ENCODE data around the gene MSH3. TPM values are rescaled to one million over a fixed set of nuclear protein-coding genes. Genes with fewer than 3 reads are reported as not detected.

MSH3 gene
- total and polyA plus RNA-seq, 2 of the 8 experiments (the other 6 are each of a cell fraction or from before 2014, with no cell fraction given) = 3.6 to 22.6 TPM

DNA sequence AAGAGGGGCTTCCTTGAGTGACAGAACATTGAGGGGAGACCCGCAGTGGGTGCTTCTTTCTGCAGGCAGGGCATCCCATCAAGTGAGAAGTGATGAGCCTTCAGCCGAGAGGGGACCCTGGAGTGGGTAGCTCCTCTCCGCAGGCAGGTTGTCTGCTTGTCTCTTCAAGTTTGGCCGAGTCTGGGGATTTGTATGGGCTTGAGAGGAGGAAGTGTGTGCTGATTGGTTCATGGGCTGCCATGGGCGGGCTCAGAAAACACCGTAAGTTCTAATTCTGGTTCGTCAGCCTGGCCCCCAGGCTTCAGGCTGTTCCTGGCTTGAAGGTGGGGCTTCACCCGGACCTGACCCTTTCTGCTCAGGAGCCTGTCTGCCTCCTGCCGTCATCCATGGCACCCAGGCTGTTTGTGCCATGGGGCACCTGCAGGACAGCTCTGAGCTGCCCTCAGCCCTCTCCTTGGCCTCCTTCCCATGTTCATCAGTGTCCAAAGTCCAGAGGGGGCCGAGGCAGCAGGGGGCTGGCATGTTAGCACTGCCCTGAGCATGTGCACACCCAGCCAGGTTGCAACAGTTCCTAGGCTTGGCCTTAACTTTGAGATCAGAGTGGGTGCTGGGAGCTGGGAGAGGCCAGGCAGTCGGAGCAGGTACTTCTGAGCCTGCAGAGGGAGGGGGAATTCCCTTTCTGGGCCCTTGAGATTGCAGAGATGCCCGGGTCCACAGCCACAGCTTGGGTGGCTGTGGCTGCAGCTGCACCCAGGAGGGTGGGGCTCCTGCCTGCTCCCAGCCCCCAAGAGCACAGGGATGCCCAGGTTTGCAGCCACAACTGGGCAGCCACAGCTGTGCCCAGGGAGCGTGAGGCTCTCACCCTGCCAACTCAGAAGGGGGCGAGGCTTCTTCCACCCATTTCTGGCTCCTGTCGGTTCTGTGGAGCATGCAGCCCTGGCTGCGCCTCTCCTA, 13.8 kb downstream of the MSH3 start:
- Histone ChIP-seq H3K4me3 (ENCODE audit: extremely low read depth in 1 of 4, insufficient read depth in 2 of 4, low read depth in 3 of 4, low read length in 4 of 4) (no peak overlapping the region), H3K4me2 (ENCODE audit: insufficient read depth in 1 of 2, low read depth in 2 of 2, low read length in 2 of 2) (no peak overlapping the region), H3K18ac (ENCODE audit: extremely low read depth, low read length) (no peak overlapping the region), H4K5ac (ENCODE audit: insufficient read length, low read depth, low read length) (no peak overlapping the region), H3K79me2 (ENCODE audit: control insufficient read depth in 1 of 2, insufficient read depth in 2 of 2, low read length in 2 of 2) (peaks cover 0 to 5% of the 10 kb centered on the region in 2 experiments; a peak in 1 of 4 replicates), H2BK20ac (ENCODE audit: low read length) (no peak overlapping the region), H3K79me1 (ENCODE audit: low read depth, low read length) (peaks cover 2% of the 10 kb centered on the region; the same call in 1 of the 2 replicates), H3K9me3 (ENCODE audit: insufficient read depth in 2 of 2, low read depth in 1 of 2, low read length in 1 of 2) (0 out of 4 replicates have a peak, but pooled peaks cover 0 to under 1% of the 10 kb centered on the region in 2 experiments), H3K27ac (ENCODE audit: low read depth, low read length) (no peak overlapping the region), H2AFZ (ENCODE audit: low read length) (no peak overlapping the region), H3K27me3 (replicated peaks in 1 of 4; ENCODE audit: control insufficient read depth in 3 of 4, extremely low read depth in 1 of 4, insufficient read depth in 3 of 4, low read length in 3 of 4) (no peaks in the 10 kb centered on the region), H2BK12ac (ENCODE audit: low read depth, low read length) (no peak overlapping the region), H2AK5ac (ENCODE audit: low read depth, low read length) (no peak overlapping the region), H2BK5ac (ENCODE audit: low read depth, low read length) (no peak overlapping the region), H2BK120ac (replicated peaks; ENCODE audit: low read depth, low read length) (no peak overlapping the region), H3K9ac (replicated peaks in 1 of 4; ENCODE audit: extremely low read depth in 1 of 4, low read depth in 3 of 4, low read length in 3 of 4) (no peak overlapping the region), H3K4ac (replicated peaks; ENCODE audit: insufficient read length, low read depth, low read length) (no peak overlapping the region), H3K23ac (ENCODE audit: insufficient read length) (no peak overlapping the region), H2BK15ac (ENCODE audit: low read length) (no peak overlapping the region), H4K91ac (replicated peaks; ENCODE audit: insufficient read length, low read length) (no peak overlapping the region), H4K8ac (ENCODE audit: extremely low read depth, insufficient read depth, low read length) (no peak overlapping the region), H3K14ac (ENCODE audit: insufficient read length) (no peak overlapping the region), H3K36me3 (ENCODE audit: control insufficient read depth in 2 of 4, insufficient read depth in 4 of 4, low read length in 3 of 4) (peaks cover 2 to 36% (median 15%) of the 10 kb centered on the region in 4 experiments; a peak in 7 of 8 replicates), H3K4me1 (replicated peaks in 1 of 4; ENCODE audit: control insufficient read depth in 3 of 4, insufficient read depth in 4 of 4, low read length in 3 of 4) (no peaks in the 10 kb centered on the region; a peak in 1 of 7 replicates), H3K23me2 (ENCODE audit: low read depth, low read length) (no peaks in the 10 kb centered on the region), H4K20me1 (replicated peaks in 1 of 2; ENCODE audit: control insufficient read depth in 1 of 2, insufficient read depth in 2 of 2, low read length in 2 of 2) (no peaks in the 10 kb centered on the region), H3K56ac (replicated peaks; ENCODE audit: insufficient read length, low read depth, low read length) (no peak overlapping the region)
- ChIA-PET POLR2A (ENCODE audit: partially characterized antibody) (interaction anchor here (0.6 to 3.0 kb wide), 5 partner anchors 14 to 1547 kb away, joined by 3 to 13 read pairs (median 3); partner anchors contain the start of genes DHFR and MSH3), CTCF (ENCODE audit: partially characterized antibody) (interaction anchor here (1.2 to 6.1 kb wide), 5 partner anchors 9 to 790 kb away, joined by 3 to 28 read pairs (median 4); partner anchors contain the start of genes DHFR and MSH3)
- FAIRE-seq (no peak), DNase-seq (ENCODE audit: low read depth in 1 of 2, low spot score in 2 of 2) (no peak)
- WGBS, 2 experiments (ENCODE audit: extremely low coverage in 1 of 2, insufficient coverage in 1 of 2, insufficient read length in 1 of 2, insufficient replicate concordance in 2 of 2, low coverage in 1 of 2, low lambda C conversion rate in 2 of 2, missing lambda C conversion rate in 1 of 2) = 95% methylated on average over 16 of the region's 16 CpGs; no CpG with 5 or more reads in 1 of the 2 experiments
- TF ChIP-seq CTCF (IDR thresholded peaks at IDR 0.05; ENCODE audit: control extremely low read depth in 1 of 3, insufficient read depth in 1 of 3, low read depth in 1 of 3, low read length in 3 of 3) (no peak), CBX5 (IDR thresholded peaks at IDR 0.05; ENCODE audit: low read depth, low read length) (no peak), EZH2 (IDR thresholded peaks at IDR 0.05; ENCODE audit: low read depth, low read length, severe bottlenecking) (no peak), GTF2F1 (IDR thresholded peaks at IDR 0.05; ENCODE audit: borderline replicate concordance, low read depth, low read length) (no peak), CBX8 (IDR thresholded peaks at IDR 0.05; ENCODE audit: borderline replicate concordance, low read depth, low read length) (no peak), BCL11A (IDR thresholded peaks at IDR 0.05; ENCODE audit: low read depth in 2 of 2, low read length in 2 of 2) (no peak), MAFK (IDR thresholded peaks at IDR 0.05; ENCODE audit: low read depth, low read length) (no peak), ASH2L (IDR thresholded peaks at IDR 0.05; ENCODE audit: low read length) (no peak)

Measured in H1 (cell line).